IPS DF 4.7 (cell line): Measurements from ENCODE around the gene HEMK1.

ENCODE experiments used
- DNase-seq: peaks from one replicate; pipeline ENCODE4 v3.0.0-alpha.2; 2013; ENCODE audit warnings: low spot score; ENCODE audit errors: extremely low read depth

The HEMK1 gene

GRCh38 chr3:50573566-50574443, 4.5 kb downstream of the HEMK1 start:
- DNase-seq, result no peak

GRCh38 chr3:50574444-50574831, 5.1 kb downstream of the HEMK1 start:
- DNase-seq, result no peak

GRCh38 chr3:50575372-50575771, 6.0 kb downstream of the HEMK1 start:
- DNase-seq, result no peak

- no peak for DNase-seq
Measured at GRCh38 chr3:50577348-50577747, 8.0 kb downstream of the HEMK1 start.

- no peak for DNase-seq
Measured at GRCh38 chr3:50580683-50581458, 11.5 kb downstream of the HEMK1 start.

GRCh38 chr3:50581459-50581842, 12.1 kb downstream of the HEMK1 start:
- DNase-seq, result no peak

GRCh38 chr3:50582083-50582482, 12.8 kb downstream of the HEMK1 start:
- DNase-seq, result no peak

GRCh38 chr3:50583897-50584296, 14.6 kb downstream of the HEMK1 start:
- no peak for DNase-seq

GRCh38 chr3:50584391-50584790, 15.1 kb downstream of the HEMK1 start:
- DNase-seq, result no peak

- no peak for DNase-seq
Measured at GRCh38 chr3:50585919-50586762, 16.8 kb downstream of the HEMK1 start.

- no peak for DNase-seq
Measured at GRCh38 chr3:50586763-50587070, 17.4 kb downstream of the HEMK1 start.

- DNase-seq, result no peak
Measured at GRCh38 chr3:50587373-50587772, 18.1 kb downstream of the HEMK1 start.

- no peak for DNase-seq
Measured at GRCh38 chr3:50587806-50588758, 18.8 kb downstream of the HEMK1 start.

GRCh38 chr3:50588759-50589433, 19.6 kb downstream of the HEMK1 start:
- DNase-seq, result no peak

GRCh38 chr3:50591196-50591741, 21.9 kb downstream of the HEMK1 start:
- DNase-seq, result no peak

- DNase-seq, result no peak
Measured at GRCh38 chr3:50592568-50592967, 23.2 kb downstream of the HEMK1 start.

- DNase-seq, result no peak
Measured at GRCh38 chr3:50594253-50594785, 25.0 kb downstream of the HEMK1 start.

GRCh38 chr3:50599115-50599715, 29.9 kb downstream of the HEMK1 start:
- DNase-seq, result no peak

- DNase-seq, result no peak
Measured at GRCh38 chr3:50599716-50600118, 30.4 kb downstream of the HEMK1 start.
